ENCODE measurements around the gene IGFN1.
"Not testable (repeated sequence)": the region's sequence is repeated elsewhere in the genome, so short reads cannot be mapped to it uniquely, and the experiment has no call there.

The IGFN1 gene

GRCh38 chr1:201251851-201252430 is 61.3 kb downstream of the IGFN1 start:
- no peak for DNase-seq

GRCh38 chr1:201252944-201253371 is 62.3 kb downstream of the IGFN1 start:
- DNase-seq: no peak

GRCh38 chr1:201253411-201253810 is 62.8 kb downstream of the IGFN1 start:
- no peak for DNase-seq

GRCh38 chr1:201253906-201254624 is 63.4 kb downstream of the IGFN1 start:
- no peak for DNase-seq

- peak in 1 of 2 donors; percentile 80 for DNase-seq
These were observed 64.2 kb downstream of the IGFN1 start for GRCh38 chr1:201254625-201255478.

- no peak for DNase-seq
These were observed 65.1 kb downstream of the IGFN1 start for GRCh38 chr1:201255479-201256362.

- DNase-seq: not testable (repeated sequence)
These were observed 67.5 kb downstream of the IGFN1 start for GRCh38 chr1:201258132-201258531.

GRCh38 chr1:201258763-201259230 is 68.2 kb downstream of the IGFN1 start:
- DNase-seq: no peak

GRCh38 chr1:201259476-201260235 is 69.0 kb downstream of the IGFN1 start:
- DNase-seq: no peak

GRCh38 chr1:201260236-201260590 is 69.6 kb downstream of the IGFN1 start:
- DNase-seq: no peak

- DNase-seq: no peak
These were observed 70.2 kb downstream of the IGFN1 start for GRCh38 chr1:201260648-201261311.

- DNase-seq: no peak
These were observed 71.3 kb downstream of the IGFN1 start for GRCh38 chr1:201261771-201262547.

GRCh38 chr1:201262963-201263608 is 72.5 kb downstream of the IGFN1 start:
- no peak for DNase-seq

GRCh38 chr1:201264072-201264471 is 73.4 kb downstream of the IGFN1 start:
- DNase-seq: no peak

- DNase-seq: no peak
These were observed 73.9 kb downstream of the IGFN1 start for GRCh38 chr1:201264554-201264953.

GRCh38 chr1:201265756-201266155 is 75.1 kb downstream of the IGFN1 start:
- no peak for DNase-seq

GRCh38 chr1:201266276-201266675 is 75.7 kb downstream of the IGFN1 start:
- DNase-seq: no peak

- DNase-seq: peak; percentile 59 to 68
These were observed 76.2 kb downstream of the IGFN1 start for GRCh38 chr1:201266774-201267173.

GRCh38 chr1:201267481-201268229 is 77.0 kb downstream of the IGFN1 start:
- DNase-seq: no peak

Measured in inflammatory macrophage treated with lipopolysaccharide for 1 hour (primary cell).